ENCODE measurements around the gene RNF121.

RNF121 gene

GRCh38 chr11:72039856-72040401 is 111.1 kb downstream of the RNF121 start:
- DNase-seq: no peak

GRCh38 chr11:72040491-72041363 is 111.9 kb downstream of the RNF121 start:
- peak; percentile 92 for DNase-seq

GRCh38 chr11:72041364-72042063 is 112.7 kb downstream of the RNF121 start:
- DNase-seq: peak; percentile 44

- no peak for DNase-seq
Measured at GRCh38 chr11:72042064-72042745, 113.4 kb downstream of the RNF121 start.

GRCh38 chr11:72045849-72046248 is 117.0 kb downstream of the RNF121 start:
- DNase-seq: no peak

Data from KG1 (cell line).